K562 (cell line): ENCODE results near the gene NALCN.

ENCODE experiments used
- EGR1 ChIP-seq: fragments of 450-650 bp; conservative IDR thresholded peaks from 2 replicates; pipeline ENCODE4 v1.6.1; 2017; ENCODE audit warnings: mild to moderate bottlenecking
- ETV6 ChIP-seq, 3 experiments: fragments of 150-350 bp in 1 of 3; sonication (generic) in 1 of 3; formaldehyde crosslinking in 1 of 3; IDR thresholded peaks; 2 replicates each; pipeline versions ENCODE4 v1.6.1 to v1.8.0; 2014 to 2022; ENCODE audit warnings: borderline replicate concordance in 2 of 3, low read depth in 2 of 3, antibody characterized with exemption in 1 of 3, low read length in 1 of 3, mild to moderate bottlenecking in 1 of 3, missing genetic modification reagents in 1 of 3

DNA sequence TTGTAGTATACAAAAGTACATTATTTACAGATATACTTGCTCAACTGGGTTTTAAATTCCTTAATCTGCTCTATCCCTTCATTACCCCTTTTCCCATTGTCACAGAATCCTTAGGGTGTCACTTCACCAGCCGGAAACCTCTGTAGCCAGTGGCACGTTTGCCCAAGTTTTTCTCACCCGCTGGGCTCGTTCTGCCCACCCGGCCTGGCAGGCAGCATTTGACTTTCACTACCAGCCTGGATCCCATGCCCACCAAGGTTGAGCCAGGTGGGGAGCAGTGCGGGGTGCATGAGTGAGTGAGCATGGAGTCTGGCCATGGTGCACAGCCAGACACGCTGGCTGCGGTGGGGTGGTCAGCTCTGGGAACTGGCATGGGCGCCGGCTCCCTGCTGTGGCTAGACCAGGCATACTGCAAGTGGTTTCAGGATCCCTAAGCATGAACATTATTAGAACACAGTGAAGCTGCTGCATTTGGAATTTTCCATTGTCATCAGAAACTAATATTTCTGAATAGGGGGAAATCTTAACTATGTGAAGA, 98.3 kb downstream of the NALCN start:
- TF ChIP-seq ETV6 (IDR thresholded peaks at IDR 0.05; ENCODE audit: borderline replicate concordance in 1 of 2, low read depth in 2 of 2, low read length in 1 of 2) (no peak), ETV6 (CRISPR knock-in tag; IDR thresholded peaks at IDR 0.05; ENCODE audit: borderline replicate concordance) (no peak), EGR1 (no peak)
